GM06990 (cell line): ENCODE results near the gene TULP3.

Source experiments
- DNase-seq: peaks from one replicate; pipeline ENCODE4 v3.0.0-alpha.2; 2011; ENCODE audit not compliant: insufficient read length; ENCODE audit errors: extremely low read depth
- H3K27me3 ChIP-seq: replicated peaks from 2 replicates; pipeline ENCODE4 v1.6.0; 2011; ENCODE audit warnings: low read length; ENCODE audit not compliant: control insufficient read depth, insufficient read depth
- H3K36me3 ChIP-seq: 2 replicates; pipeline ENCODE4 v1.5.1; 2011; ENCODE audit warnings: low read length; ENCODE audit not compliant: control insufficient read depth, insufficient read depth
- H3K4me3 ChIP-seq: replicated peaks from 2 replicates; pipeline ENCODE4 v1.5.1; 2011; ENCODE audit warnings: low read depth, mild to moderate bottlenecking, control low read depth, low read length
- TF ChIP-seq, protein P1 (sequence below): IDR thresholded peaks from 2 replicates; pipeline ENCODE4 v1.5.1; 2011; ENCODE audit warnings: low read length, control low read depth, mild to moderate bottlenecking, inconsistent platforms; ENCODE audit not compliant: insufficient read depth, poor library complexity, severe bottlenecking

Gene TULP3

DNA sequence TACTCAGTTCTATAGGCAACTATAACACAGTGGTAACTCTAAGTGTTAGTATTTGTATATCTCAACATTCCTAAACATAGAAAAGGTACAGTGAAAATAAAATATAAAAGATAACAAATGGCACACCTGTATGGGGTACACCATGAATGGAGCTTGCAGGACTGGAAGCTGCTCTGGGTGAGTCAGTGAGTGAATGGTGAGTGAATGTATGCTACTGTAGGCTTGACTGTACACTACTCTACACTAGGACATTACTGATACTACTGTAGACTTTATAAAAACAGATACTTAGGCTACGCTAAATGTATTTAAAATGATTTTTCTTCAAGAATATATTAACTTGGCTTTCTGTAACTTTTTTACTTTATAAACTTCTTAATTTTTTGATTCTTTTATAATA is 94.0 kb downstream of the TULP3 start:
- Histone ChIP-seq H3K36me3 (no peaks in the 10 kb centered on the region), H3K27me3 (no peaks in the 10 kb centered on the region), H3K4me3 (no peak overlapping the region)
- TF ChIP-seq, protein P1, sequence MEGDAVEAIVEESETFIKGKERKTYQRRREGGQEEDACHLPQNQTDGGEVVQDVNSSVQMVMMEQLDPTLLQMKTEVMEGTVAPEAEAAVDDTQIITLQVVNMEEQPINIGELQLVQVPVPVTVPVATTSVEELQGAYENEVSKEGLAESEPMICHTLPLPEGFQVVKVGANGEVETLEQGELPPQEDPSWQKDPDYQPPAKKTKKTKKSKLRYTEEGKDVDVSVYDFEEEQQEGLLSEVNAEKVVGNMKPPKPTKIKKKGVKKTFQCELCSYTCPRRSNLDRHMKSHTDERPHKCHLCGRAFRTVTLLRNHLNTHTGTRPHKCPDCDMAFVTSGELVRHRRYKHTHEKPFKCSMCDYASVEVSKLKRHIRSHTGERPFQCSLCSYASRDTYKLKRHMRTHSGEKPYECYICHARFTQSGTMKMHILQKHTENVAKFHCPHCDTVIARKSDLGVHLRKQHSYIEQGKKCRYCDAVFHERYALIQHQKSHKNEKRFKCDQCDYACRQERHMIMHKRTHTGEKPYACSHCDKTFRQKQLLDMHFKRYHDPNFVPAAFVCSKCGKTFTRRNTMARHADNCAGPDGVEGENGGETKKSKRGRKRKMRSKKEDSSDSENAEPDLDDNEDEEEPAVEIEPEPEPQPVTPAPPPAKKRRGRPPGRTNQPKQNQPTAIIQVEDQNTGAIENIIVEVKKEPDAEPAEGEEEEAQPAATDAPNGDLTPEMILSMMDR = no peak
- DNase-seq = no peak

DNA sequence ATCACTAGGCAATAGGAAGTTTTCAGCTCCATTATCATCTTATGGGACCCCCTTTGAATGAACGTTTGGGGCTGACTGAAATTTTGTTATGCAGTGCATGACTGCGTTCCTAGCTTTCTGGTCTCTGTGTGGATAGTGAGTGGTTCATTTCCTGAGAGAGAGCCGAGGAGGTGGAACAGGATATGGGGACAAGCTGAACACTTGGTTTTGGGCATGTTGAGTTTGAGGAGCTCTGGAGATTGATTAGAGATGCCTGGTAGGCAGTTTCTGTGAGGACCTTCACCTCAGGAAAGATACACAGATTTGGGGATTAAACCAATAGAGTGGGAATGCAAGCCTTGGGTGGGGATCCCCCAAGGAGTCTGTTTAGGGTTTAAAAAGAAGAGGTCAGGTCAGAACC is 96.2 kb downstream of the TULP3 start:
- no peak for DNase-seq
- no peak overlapping the region for H3K4me3 ChIP-seq
- TF ChIP-seq, protein P1 = no peak
- no peaks in the 10 kb centered on the region for H3K27me3 ChIP-seq
- no peaks in the 10 kb centered on the region for H3K36me3 ChIP-seq

DNA sequence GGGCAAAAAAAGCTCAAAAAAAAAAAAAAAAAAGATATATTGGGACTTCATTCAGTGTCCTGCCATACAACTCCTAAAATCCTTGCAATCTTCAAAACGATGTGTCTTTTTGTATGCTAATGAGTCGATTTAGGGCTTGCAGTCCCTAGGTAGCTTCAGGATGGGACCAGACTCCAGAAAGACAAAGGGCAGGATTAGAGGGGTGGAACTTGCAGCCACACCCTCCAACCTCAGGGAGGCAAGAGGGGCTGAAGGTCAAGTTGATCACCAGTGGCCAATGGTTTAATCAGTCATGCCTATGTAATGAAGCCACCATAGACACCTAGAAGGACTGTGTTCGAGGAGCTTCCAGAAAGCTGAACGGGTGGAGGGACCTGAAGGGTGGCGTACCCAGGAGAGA is 97.8 kb downstream of the TULP3 start:
- H3K36me3 ChIP-seq = no peaks in the 10 kb centered on the region
- DNase-seq = no peak
- TF ChIP-seq, protein P1 = no peak

More for the DNA sequence above, 97.8 kb downstream of the TULP3 start:
- no peaks in the 10 kb centered on the region for H3K27me3 ChIP-seq
- H3K4me3 ChIP-seq = no peak overlapping the region
